HepG2 (cell line): Measurements from ENCODE around the gene NAA15. TPM values are rescaled to one million over a fixed set of nuclear protein-coding genes. Genes with fewer than 3 reads are reported as not detected.
A peak's percentile ranks its signal among the peaks of the same experiment; 100 is the strongest.

Experiments used
- AGO1 ChIP-seq: fragments of 200-400 bp; formaldehyde crosslinking; IDR thresholded peaks from 2 replicates; pipeline ENCODE4 v1.6.1; 2017; ENCODE audit warnings: mild to moderate bottlenecking, low read depth, low read length, moderate library complexity; ENCODE audit not compliant: poor library complexity, severe bottlenecking
- CAMTA2 ChIP-seq: sonication (generic); formaldehyde crosslinking; IDR thresholded peaks from 2 replicates; pipeline ENCODE4 v1.4.0; 2020; ENCODE audit warnings: mild to moderate bottlenecking, missing genetic modification reagents, borderline replicate concordance
- CC2D1A ChIP-seq: sonication (generic); formaldehyde crosslinking; IDR thresholded peaks from 2 replicates; pipeline ENCODE4 v1.8.1; 2023; ENCODE audit warnings: mild to moderate bottlenecking, missing genetic modification reagents
- DRAP1 ChIP-seq: IDR thresholded peaks from 2 replicates; pipeline ENCODE4 v1.6.1; 2016; ENCODE audit warnings: missing genetic modification reagents, missing compliant biosample characterization
- HMGA1 ChIP-seq: sonication (generic); formaldehyde crosslinking; conservative IDR thresholded peaks from 2 replicates; pipeline ENCODE4 v1.4.0; 2020; ENCODE audit warnings: missing genetic modification reagents
- MEF2D ChIP-seq: sonication (generic); formaldehyde crosslinking; IDR thresholded peaks from 2 replicates; pipeline ENCODE4 v1.5.1; 2020; ENCODE audit warnings: mild to moderate bottlenecking, missing genetic modification reagents
- NCOA5 ChIP-seq: sonication (generic); formaldehyde crosslinking; IDR thresholded peaks from 2 replicates; pipeline ENCODE4 v1.4.0; 2020; ENCODE audit warnings: missing genetic modification reagents
- PBX3 ChIP-seq: sonication (generic); formaldehyde crosslinking; IDR thresholded peaks from 2 replicates; pipeline ENCODE4 v1.8.1; 2023; ENCODE audit warnings: missing genetic modification reagents, inconsistent platforms, borderline replicate concordance
- RCOR2 ChIP-seq: IDR thresholded peaks from 2 replicates; pipeline ENCODE4 v1.6.1; 2016; ENCODE audit warnings: missing biosample characterization, missing genetic modification reagents
- SMAD1 ChIP-seq: sonication (generic); formaldehyde crosslinking; IDR thresholded peaks from 2 replicates; pipeline ENCODE4 v1.4.0; 2020; ENCODE audit warnings: missing genetic modification reagents, low read depth, mild to moderate bottlenecking, borderline replicate concordance
- SMC3 ChIP-seq: IDR thresholded peaks from 2 replicates; pipeline ENCODE4 v1.6.1; 2011; ENCODE audit warnings: low read length, improper control_type of control experiment
- TGIF2 ChIP-seq: IDR thresholded peaks from 2 replicates; pipeline ENCODE4 v1.6.1; 2016; ENCODE audit warnings: control low read depth, missing compliant biosample characterization
- THRA ChIP-seq: sonication (generic); formaldehyde crosslinking; IDR thresholded peaks from 2 replicates; pipeline ENCODE4 v1.4.0; 2020; ENCODE audit warnings: missing genetic modification reagents, borderline replicate concordance
- THYN1 ChIP-seq: sonication (generic); formaldehyde crosslinking; IDR thresholded peaks from 2 replicates; pipeline ENCODE4 v1.8.1; 2023; ENCODE audit warnings: low read depth, mild to moderate bottlenecking, moderate library complexity, missing genetic modification reagents, borderline replicate concordance
- TOE1 ChIP-seq: sonication (generic); formaldehyde crosslinking; IDR thresholded peaks from 2 replicates; pipeline ENCODE4 v1.4.0; 2020; ENCODE audit warnings: mild to moderate bottlenecking, missing genetic modification reagents
- YY1 ChIP-seq: IDR thresholded peaks from 2 replicates; pipeline ENCODE4 v1.6.1; 2011; ENCODE audit warnings: low read length, low read depth, moderate library complexity, mild to moderate bottlenecking; ENCODE audit not compliant: insufficient read depth, insufficient replicate concordance
- ZFP36L2 ChIP-seq: sonication (generic); formaldehyde crosslinking; IDR thresholded peaks from 2 replicates; pipeline ENCODE4 v1.4.0; 2020; ENCODE audit warnings: missing genetic modification reagents
- ZNF143 ChIP-seq: sonication (generic); formaldehyde crosslinking; IDR thresholded peaks from 2 replicates; pipeline ENCODE4 v1.4.0; 2020; ENCODE audit warnings: missing genetic modification reagents
- ZNF260 ChIP-seq: sonication (generic); formaldehyde crosslinking; IDR thresholded peaks from 2 replicates; pipeline ENCODE4 v1.4.0; 2020; ENCODE audit warnings: missing genetic modification reagents, low read depth, mild to moderate bottlenecking, borderline replicate concordance
- ZNF280D ChIP-seq: sonication (generic); formaldehyde crosslinking; IDR thresholded peaks from 2 replicates; pipeline ENCODE4 v1.5.1; 2020; ENCODE audit warnings: mild to moderate bottlenecking, missing genetic modification reagents
- ZNF460 ChIP-seq: sonication (generic); formaldehyde crosslinking; IDR thresholded peaks from 2 replicates; pipeline ENCODE4 v1.5.1; 2020; ENCODE audit warnings: missing genetic modification reagents, mild to moderate bottlenecking, borderline replicate concordance
- ZNF510 ChIP-seq: sonication (generic); formaldehyde crosslinking; IDR thresholded peaks from 2 replicates; pipeline ENCODE4 v1.4.0; 2020; ENCODE audit warnings: low read depth, mild to moderate bottlenecking, missing genetic modification reagents
- ZNF569 ChIP-seq: sonication (generic); formaldehyde crosslinking; IDR thresholded peaks from 2 replicates; pipeline ENCODE4 v1.5.0; 2020; ENCODE audit warnings: mild to moderate bottlenecking, missing genetic modification reagents, moderate library complexity, borderline replicate concordance
- ZNF878 ChIP-seq: sonication (generic); formaldehyde crosslinking; IDR thresholded peaks from 2 replicates; pipeline ENCODE4 v1.8.1; 2023; ENCODE audit warnings: mild to moderate bottlenecking, missing genetic modification reagents, moderate library complexity
- polyA plus RNA-seq, 8 experiments: library from polyadenylated mRNA; depleted of rRNA in 3 of 8; stranded (reverse) in 7 of 8; unstranded in 1 of 8; fragments of >200 nt; fragmentation: Illumina TruSeq in 4 of 8; extraction: Trizol in 4 of 8; gene quantifications; 2 replicates each; pipeline versions ENCODE4 v1.2.1 to v1.2.3, GENCODE V29; 2011 to 2016; ENCODE audit warnings: low read depth in 4 of 8, missing spikeins in 1 of 8, mixed read lengths in 1 of 8; ENCODE audit not compliant: insufficient read depth in 1 of 8
- total RNA-seq, 5 experiments: library from RNA; depleted of rRNA; stranded (reverse); fragments of >200 nt; fragmentation: Illumina TruSeq; extraction: Trizol; gene quantifications; 2 replicates each; pipeline ENCODE4 v1.2.3, GENCODE V29; 2016; ENCODE audit warnings: low read depth in 1 of 5

NAA15 gene
- total and polyA plus RNA-seq, 2 of the 13 experiments (the other 11 are each of a cell fraction or from before 2014, with no cell fraction given): 6.2 to 50.2 TPM

- TF ChIP-seq ZNF280D (CRISPR knock-in tag) (peak; percentile 86; the same call in 1 of the 2 replicates), HMGA1 (CRISPR knock-in tag) (no peak), DRAP1 (no peak), CC2D1A (CRISPR knock-in tag) (0 out of 2 replicates have a peak, but pooled peaks have one; percentile 47), TGIF2 (peak; percentile 19; the same call in 1 of the 2 replicates), THYN1 (no peak), ZNF569 (no peak), PBX3 (CRISPR knock-in tag) (0 out of 2 replicates have a peak, but pooled peaks have one; percentile 27), MEF2D (peak; percentile 57; the same call in 1 of the 2 replicates), SMC3 (no peak), THRA (0 out of 2 replicates have a peak, but pooled peaks have one; percentile 9), ZNF260 (CRISPR knock-in tag) (no peak), TOE1 (CRISPR knock-in tag) (peak; percentile 26; the same call in 1 of the 2 replicates), AGO1 (peak; percentile 79), YY1 (peak; percentile 70), ZNF143 (CRISPR knock-in tag) (no peak), ZNF510 (no peak; the same call in 1 of the 2 replicates), NCOA5 (no peak), CAMTA2 (CRISPR knock-in tag) (no peak), RCOR2 (CRISPR knock-in tag) (0 out of 2 replicates have a peak, but pooled peaks have one; percentile 18), ZNF460 (CRISPR knock-in tag) (no peak), SMAD1 (no peak), ZFP36L2 (CRISPR knock-in tag) (no peak), ZNF878 (CRISPR knock-in tag) (peak; percentile 42; the same call in 1 of the 2 replicates)
Measured at GRCh38 chr4:139453371-139454110, 152.2 kb downstream of the NAA15 start (continued).
